GM19395 (cell line): ENCODE data around the gene OR14A2.
"Not testable (repeated sequence)": the region's sequence is repeated elsewhere in the genome, so short reads cannot be mapped to it uniquely, and the experiment has no call there.

Experiments
- ATAC-seq: cut with Tn5 transposase; IDR thresholded peaks from one replicate; pipeline ENCODE4 v1.9.1; 2021; ENCODE audit warnings: mild to moderate bottlenecking, moderate library complexity; ENCODE audit not compliant: unreplicated experiment

Gene OR14A2

DNA sequence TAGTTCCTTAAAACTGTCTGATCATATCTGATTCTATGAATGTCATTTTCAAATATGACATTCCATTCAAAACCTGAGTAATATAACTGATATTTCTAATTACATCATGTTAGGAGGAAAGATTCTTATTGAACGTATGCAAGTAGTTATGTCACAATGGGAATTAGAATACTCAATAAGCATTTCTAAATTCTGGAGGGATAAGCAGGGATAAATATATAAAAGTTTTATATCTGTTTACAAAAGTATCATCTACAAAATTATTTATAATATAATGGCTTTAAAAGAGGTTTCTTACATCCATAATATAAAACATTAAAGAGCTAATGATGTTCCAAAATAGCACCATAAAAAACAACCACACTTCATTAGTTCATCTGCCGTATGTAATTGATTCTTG lies at the start of gene OR14A2:
TSS of gene OR14A2 (minus strand) at position 101 of the 400 bp plus-strand sequence.
- no peak for ATAC-seq

DNA sequence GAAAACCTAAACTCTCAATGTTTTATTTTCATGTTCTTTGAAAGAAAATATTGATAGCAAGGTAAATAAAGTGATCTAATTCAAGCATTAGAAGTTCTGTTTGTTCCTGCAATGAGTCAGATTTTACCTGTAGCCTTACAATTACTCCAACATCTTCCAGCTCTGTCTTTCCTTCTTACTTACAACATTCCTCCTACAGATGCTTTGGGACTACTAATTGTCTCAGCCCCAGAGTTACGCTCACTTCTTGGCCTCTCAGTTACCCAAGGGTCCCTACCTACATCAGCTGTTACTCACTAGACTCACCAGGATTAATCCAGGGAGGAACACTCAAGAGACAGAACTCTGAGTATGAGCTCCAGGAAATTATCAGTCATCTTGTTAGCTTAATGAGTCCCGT lies 49.6 kb upstream of the OR14A2 start:
- ATAC-seq, result no peak

DNA sequence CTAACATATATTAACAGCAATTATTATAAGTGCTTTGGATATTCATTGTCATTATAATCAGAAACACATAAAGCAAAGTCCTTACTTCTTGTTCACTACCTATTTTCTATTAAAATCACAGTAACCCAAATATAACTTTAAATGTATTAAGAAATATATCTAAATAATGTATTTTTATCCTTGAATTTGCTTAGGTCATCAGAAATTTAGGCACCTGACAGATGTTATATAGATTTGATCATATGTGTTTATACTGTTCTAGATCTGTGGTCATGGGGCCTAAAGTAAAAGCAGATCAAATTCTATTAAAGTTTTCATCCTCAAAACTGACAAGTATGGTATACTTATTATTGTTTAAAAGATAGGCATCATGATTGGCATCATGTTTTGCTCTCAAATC lies 21.7 kb upstream of the OR14A2 start:
- no peak for ATAC-seq

DNA sequence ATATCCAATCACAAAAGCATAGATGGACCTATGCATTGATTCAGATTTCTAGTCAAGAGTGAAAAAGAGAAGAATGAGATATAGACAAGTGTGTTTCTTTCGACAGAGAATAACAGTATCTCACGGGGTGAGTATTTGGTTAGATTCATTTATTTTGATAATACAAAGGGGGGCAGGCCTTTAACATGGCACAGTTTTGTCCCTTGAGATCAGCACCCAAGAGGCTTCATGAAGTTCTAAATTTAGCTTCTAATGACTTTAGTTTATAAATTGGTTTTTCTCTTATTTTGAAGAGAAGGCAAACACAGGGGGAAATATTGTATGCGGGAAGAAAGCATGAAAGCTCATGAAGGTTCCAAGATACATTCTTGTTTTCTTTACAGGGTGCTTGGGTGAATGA lies 12.5 kb upstream of the OR14A2 start, which contains the start of gene OR1C1:
TSS of gene OR1C1 (minus strand) at position 101 of the 400 bp plus-strand sequence. CDS start 2,150 bp downstream, outside the sequence.
- ATAC-seq, result no peak

DNA sequence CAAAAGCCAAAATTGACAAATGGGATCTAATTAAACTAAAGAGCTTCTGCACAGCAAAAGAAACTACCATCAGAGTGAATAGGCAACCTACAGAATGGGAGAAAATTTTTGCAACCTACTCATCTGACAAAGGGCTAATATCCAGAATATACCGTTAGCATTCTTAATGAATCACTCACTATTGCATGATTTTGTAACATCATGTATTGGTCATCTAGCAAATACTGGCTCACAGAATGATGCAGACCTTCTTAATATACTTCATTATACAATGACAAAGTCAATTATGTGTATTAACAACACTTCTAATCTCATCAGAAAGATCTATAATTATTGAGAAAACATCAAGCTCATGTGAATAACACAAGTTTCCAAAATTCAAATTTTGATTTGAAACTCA lies 6.4 kb upstream of the OR14A2 start:
- ATAC-seq, result not testable (repeated sequence)

DNA sequence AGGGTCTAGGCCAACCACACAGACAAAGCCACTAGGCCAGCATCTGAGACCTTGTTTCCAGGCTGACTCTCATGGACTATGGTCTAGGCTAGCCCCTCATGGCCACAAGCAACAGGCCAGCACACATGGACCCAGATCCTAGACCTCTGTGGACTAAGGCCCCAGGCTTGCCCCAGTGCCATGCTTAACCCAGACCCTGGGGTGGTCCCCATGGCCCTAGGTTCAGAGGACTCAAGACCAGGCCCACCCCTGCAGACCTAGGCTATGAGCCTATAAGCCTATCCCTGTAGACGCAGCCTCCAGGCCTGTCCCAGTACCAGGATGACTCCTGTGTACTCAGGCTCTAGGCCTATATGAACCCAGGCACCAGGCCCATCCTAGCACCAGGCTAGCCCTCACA lies 1.9 kb upstream of the OR14A2 start:
- no peak for ATAC-seq

DNA sequence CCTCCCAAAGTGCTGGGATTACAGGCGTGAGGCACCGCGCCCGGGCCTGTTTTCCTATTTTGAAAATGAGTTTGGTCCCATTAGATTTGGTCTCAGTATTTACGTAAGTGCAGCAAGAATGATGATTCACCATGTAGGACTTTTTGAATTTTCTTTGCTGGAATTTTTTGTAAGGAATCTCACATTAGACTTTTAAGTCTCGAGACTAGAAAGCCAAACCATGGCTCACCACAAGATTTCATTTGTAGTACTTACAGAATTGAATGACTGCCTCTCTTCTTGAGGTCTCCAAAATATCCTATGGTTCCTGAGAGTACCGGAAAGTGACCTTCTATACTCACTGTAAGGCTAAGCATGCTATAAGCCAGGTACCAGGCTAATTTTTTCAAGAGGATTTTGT lies 325 bp downstream of the OR14A2 start:
- no peak for ATAC-seq

DNA sequence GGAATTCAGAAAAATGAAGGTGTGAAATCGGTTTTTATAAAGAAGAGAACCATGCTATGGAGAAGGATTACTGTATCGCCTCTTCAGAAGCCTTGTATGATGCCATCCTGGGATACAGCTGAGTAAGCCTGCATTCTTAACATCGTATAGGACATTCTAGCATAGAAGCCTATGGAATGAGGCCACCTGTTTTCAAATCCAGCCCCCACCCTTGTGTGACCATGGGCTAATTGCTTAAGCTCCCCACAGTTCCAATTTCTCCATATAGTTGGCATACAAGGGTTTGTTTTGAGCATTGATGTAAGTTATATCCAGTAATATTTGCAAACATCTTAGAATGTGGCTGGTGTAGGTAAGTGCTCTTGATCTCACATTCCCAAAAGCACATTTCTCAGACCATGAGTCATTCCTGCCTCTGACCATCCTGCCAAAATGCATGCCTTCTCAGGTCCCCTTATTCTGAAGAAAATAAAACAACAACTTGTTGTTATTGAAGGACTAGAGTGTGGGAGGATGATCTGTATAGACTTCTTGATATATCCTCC lies 1.5 kb downstream of the OR14A2 start:
- ATAC-seq, result no peak

DNA sequence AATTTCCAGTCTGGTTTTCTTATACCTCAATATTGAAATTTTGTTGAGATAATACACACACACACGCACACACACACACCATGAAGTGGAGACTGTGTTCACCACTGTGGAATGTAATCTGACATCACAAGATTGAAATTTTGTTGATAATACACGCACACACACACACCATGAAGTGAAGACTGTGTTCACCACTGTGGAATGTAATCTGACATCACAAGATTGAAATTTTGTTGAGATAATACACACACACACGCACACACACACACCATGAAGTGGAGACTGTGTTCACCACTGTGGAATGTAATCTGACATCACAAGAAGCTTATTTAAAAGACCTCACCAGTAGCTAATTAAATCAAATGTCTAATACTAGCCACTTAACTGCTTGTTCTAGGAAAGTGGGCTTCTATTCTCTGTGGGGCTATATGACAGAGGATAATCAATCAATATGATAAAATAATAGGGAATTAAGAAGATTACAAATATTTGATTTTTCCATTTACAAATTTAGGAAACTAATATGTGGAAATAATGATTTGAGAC lies 5.7 kb downstream of the OR14A2 start:
- not testable (repeated sequence) for ATAC-seq

DNA sequence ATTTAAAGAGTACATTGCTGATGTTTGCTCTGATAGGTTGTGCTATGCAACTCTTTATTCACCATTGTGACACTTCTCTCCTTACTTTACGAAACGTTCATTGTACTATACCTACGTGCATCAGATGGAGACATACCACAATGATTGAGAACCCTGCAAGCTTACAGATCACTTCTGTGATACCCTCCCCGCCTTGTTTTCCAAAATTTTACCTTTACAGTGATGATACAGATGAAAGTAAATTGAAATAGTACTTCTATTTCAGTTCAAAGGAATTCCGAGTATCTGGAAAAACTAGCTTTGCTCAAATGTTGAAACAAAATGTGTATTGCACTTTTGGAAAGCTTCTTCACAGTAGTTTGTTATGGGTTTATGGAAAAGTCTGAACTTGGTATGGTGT lies 6.2 kb downstream of the OR14A2 start:
- no peak for ATAC-seq

DNA sequence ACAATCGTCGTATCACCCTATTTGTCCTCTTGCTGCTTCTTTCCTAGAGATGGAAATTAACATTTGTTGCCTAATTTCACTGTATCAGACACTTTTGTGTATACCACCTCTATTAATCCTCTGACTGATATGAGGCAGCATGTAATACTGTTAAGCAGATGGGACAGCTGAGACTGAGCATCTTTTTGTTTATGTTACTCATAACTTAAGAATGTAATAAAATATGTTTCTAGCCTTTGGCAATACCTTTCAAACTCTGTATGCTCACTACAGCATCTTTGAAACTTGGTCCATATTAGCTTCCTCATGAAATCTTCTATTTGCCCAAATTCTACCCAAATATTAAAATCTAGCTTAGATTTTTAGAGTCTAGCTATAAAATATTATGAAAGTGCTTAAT lies 7.2 kb downstream of the OR14A2 start:
- no peak for ATAC-seq

DNA sequence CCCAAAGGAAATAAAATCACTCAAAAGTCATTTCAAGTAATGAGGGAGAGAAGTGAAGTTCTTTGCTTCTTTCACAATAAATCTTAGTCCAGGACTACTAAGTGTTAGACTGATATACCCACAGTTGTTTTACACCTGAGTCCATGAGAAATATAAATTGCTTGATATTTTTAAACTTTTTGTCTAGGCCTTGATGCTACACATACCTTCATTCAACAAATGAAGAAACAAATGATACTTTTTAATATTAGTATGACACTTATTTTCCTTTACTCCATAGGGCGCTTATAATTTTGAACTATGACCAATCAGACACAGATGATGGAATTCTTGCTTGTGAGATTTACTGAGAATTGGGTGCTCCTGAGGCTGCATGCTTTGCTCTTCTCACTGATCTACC lies 9.6 kb downstream of the OR14A2 start, which contains the start of gene OR14K1:
TSS of gene OR14K1 (plus strand) at position 301 of the 400 bp plus-strand sequence. CDS start at position 301, 0 bp downstream.
- ATAC-seq, result no peak

DNA sequence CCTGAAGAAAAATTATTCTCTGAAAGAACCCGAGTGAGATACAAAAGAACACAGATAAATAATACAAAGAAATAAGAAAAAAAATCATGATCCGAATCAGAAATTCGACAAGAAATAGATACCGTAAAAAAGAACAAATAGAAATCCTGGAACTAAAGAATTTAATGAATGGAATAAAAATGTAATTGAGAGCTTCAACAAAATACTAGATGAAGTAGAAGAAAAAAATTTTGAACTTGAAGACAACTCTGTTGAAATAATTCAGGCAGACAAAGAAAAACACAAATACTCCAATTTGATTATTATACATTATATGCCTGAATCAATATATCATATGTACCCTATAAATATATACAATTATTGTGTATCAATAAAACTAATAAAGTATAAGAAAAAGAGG lies 26.7 kb downstream of the OR14A2 start:
- ATAC-seq, result no peak

DNA sequence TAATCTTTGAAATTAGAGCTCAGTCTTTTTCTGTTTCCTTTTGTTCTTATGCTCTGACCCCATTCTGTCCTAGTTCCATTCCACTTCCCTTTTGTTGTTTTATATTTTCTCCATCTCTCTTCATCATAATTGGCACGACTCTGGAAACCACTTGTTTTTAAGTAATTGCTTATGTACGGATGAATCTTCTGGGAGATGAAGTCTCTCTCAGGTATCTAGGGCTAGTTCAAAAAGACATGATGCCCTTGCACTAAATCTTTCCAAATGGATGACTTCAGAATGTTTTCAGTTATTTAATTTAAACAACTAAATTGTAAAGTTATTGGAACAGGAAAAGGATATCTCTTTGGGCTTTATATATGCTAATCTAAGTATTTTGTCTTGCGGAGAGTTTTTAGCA lies 31.4 kb downstream of the OR14A2 start, which contains the start of gene OR6F1:
TSS of gene OR6F1 (minus strand) at position 101 of the 400 bp plus-strand sequence. CDS start 3,891 bp downstream, outside the sequence.
- no peak for ATAC-seq

DNA sequence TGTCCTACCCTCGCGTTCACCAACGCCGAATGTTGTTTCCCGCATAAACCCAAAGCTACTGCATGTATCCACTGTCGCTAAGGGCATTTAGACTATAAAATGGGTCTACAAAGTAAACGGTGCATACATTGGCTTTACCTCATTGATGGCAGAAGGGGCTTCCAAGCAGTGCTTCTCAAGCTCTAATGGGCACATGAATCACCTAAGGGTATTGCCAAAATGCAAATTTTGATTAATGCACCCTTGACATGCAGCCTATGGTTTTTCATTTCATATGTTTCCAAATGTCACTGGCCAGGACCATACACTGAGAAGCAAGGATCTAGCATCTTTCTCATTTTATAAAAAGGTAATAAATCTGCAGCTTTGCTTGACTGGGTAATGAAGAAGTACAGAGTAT lies 34.2 kb downstream of the OR14A2 start:
- ATAC-seq, result no peak

DNA sequence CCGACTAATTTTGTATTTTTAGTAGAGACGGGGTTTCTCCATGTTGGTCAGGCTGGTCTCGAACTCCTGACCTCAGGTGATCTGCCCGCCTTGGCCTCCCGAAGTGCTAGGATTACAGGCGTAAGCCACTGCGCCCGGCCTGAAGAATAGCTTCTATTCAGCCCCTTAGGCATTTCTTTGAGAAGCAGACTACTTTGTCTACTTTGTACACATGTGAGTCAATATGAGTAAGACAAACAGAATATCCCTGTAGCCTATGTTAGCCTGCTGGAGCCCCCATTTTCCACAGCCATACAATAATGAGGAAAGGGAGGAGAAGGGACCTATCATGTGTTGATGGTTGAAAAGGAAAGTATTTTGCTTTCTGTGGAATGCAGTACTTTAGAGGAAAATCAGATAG lies 37.3 kb downstream of the OR14A2 start:
- ATAC-seq, result not testable (repeated sequence)

DNA sequence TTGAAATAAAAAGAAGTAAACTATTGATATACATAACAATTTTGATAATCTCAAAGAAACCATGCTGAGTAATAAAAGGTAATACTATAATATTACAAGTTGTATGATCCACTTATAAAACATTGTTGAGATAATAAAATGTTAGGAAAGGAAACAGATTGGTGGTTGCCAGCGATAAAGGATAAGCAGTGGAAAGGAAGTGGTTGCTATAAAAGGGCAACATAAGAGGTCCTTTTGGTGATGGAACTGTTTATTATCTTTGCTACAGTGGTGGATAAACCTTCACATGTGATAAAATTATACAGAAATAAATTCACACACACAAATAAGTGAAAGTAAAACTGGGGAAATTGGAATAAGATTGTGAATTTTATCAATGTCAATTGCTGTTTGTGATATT lies 46.6 kb downstream of the OR14A2 start:
- no peak for ATAC-seq

DNA sequence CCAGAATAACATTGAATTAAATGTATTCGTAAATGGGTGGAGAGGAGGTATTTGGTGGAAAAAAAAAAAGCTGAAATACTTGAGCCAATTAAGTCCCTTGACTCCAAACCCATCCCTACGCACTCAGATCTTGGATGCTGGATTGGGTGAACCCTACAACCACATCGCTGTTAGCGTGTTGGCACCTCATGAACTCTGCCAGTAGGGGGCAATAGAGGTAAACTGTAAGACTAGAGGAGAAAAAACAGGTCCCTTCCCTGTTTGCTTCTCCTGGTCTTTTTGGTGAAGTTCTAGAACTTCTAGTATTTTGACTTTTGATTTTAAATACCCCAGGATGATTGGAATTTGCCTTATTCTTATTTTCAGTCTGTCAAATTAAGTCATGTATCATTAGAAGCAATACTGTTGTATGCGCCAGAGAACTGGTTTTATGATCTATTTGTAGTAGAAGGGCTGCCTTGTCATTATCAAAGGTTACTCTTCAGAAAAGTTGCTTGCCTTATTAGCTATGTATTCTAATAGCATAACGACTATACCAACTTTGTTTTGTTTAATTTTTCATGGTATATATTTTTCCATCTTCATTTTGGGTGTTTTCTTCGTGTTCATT lies 66.5 kb downstream of the OR14A2 start:
- ATAC-seq, result peak; percentile 93

DNA sequence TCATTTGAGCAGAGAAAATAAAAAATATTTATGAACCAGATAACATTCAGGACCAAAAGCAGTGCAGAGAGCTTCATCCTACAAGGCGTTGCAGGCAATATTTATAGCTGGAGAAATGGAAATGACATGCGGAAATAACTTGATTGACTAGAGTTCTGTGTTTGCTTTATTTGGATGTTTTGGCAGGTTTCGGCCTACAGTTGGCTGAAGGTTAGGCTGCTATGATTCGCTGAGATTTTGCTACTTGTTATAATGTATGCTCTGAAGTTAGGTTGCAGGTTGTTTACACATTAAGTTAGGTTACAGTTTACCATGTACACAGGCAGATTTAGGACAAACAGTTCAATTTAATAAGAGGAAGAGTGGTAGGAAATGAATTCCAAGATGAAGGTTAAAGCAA lies 67.8 kb downstream of the OR14A2 start:
- no peak for ATAC-seq

DNA sequence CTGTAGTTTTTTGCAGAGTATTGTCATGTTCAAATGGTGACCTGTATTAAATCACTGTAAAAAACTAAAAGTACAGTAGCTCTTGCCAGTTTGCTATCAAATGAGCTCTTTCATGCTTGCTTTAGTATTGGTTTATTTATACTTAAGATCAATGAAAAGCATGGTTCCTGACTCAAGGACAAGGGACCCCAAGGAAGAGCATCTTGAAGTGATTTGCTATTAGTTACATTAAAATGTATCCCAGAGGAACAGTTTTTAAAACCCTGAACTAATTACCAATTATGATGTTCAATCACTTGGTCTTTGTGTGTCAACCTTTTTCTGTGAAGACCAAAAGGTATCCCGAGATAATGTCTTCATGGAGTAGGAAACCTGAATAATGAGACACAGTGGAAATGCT lies 68.3 kb downstream of the OR14A2 start, which contains the start of gene OR13G1:
TSS of gene OR13G1 (minus strand) at position 101 of the 400 bp plus-strand sequence. CDS start 6,698 bp downstream, outside the sequence.
- no peak for ATAC-seq
